Activated CD8-positive, alpha-beta T cell treated with anti-CD3 and anti-CD28 coated beads for 36 hours (primary cell): ENCODE data around the gene DAZAP1. TPM values are rescaled to one million over a fixed set of nuclear protein-coding genes. Genes with fewer than 3 reads are reported as not detected.

Experiments used
- ATAC-seq: fragments of 200-7000 bp; cut with Tn5 transposase; one replicate; pipeline ENCODE4 v1.10.0; 2021; ENCODE audit warnings: mild to moderate bottlenecking, moderate library complexity
- CTCF ChIA-PET: fragments of 350-600 bp; sonication (Branson Sonifier 250); formaldehyde crosslinking; loops from one replicate; lab custom pipeline; 2021; ENCODE audit warnings: antibody characterized with exemption; lab: Charles Lee
- POLR2A ChIA-PET: fragments of 350-600 bp; sonication (Branson Sonifier 250); formaldehyde crosslinking; loops from one replicate; lab custom pipeline; 2021; ENCODE audit warnings: antibody characterized with exemption; lab: Charles Lee
- DNase-seq: peaks from one replicate; pipeline ENCODE4 v3.0.0-alpha.2; 2020
- H3K27ac Mint-ChIP-seq: one replicate; pipeline ENCODE4 v1.8.0; 2021; ENCODE audit warnings: mild to moderate bottlenecking, mixed read lengths
- H3K27me3 Mint-ChIP-seq: one replicate; pipeline ENCODE4 v1.8.0; 2021; ENCODE audit warnings: mixed read lengths
- H3K36me3 Mint-ChIP-seq: one replicate; pipeline ENCODE4 v1.8.0; 2021; ENCODE audit warnings: low read depth, mixed read lengths
- H3K4me1 Mint-ChIP-seq: one replicate; pipeline ENCODE4 v1.8.0; 2021; ENCODE audit warnings: low read depth, mixed read lengths
- H3K4me3 Mint-ChIP-seq: one replicate; pipeline ENCODE4 v1.8.0; 2021; ENCODE audit warnings: mild to moderate bottlenecking, moderate library complexity, mixed read lengths
- H3K9me3 Mint-ChIP-seq: one replicate; pipeline ENCODE4 v1.8.0; 2021; ENCODE audit warnings: mixed read lengths
- CTCF ChIP-seq: fragments of 200-600 bp; IDR thresholded peaks from one replicate; pipeline ENCODE4 v1.8.0; 2022; ENCODE audit warnings: antibody characterized with exemption, mild to moderate bottlenecking
- intact Hi-C: fragments of 100-400 bp; cut with micrococcal nuclease; formaldehyde crosslinking; loops from one replicate; pipeline ENCODE4 v1.10.0; 2022
- total RNA-seq, 2 experiments: library from RNA; stranded (reverse); gene quantifications; one replicate each; pipeline ENCODE4 v1.2.3, GENCODE V29; 2021

Gene DAZAP1
- total RNA-seq, 2 experiments from 2014 or later, result 263 to 283 TPM

GRCh38 chr19:1411255-1412191, 4.1 kb downstream of the DAZAP1 start:
- ATAC-seq, result no peak
- CTCF ChIA-PET, result no interaction called here
- H3K4me1 Mint-ChIP-seq, result peaks cover 72% of the 10 kb centered on the region

GRCh38 chr19:1412323-1412923, 5.0 kb downstream of the DAZAP1 start:
- no peak for DNase-seq
- ChIA-PET POLR2A (interaction anchor here (1.2 to 2.2 kb wide), 7 partner anchors 9 to 54 kb away, joined by 3 to 8 read pairs (median 6); no protein-coding TSS in a partner anchor), CTCF (interaction anchor here (0.7 kb wide), 1 partner anchor 133 kb away, joined by 3 read pairs; no protein-coding TSS in a partner anchor)
- no peak for ATAC-seq
- H3K27ac Mint-ChIP-seq, result peak overlapping the region; percentile 88
- TF ChIP-seq CTCF, result no peak
- H3K9me3 Mint-ChIP-seq, result no peaks in the 10 kb centered on the region
- intact Hi-C loops, result no loop called here
- no peaks in the 10 kb centered on the region for H3K27me3 Mint-ChIP-seq
- peaks cover 79% of the 10 kb centered on the region for H3K4me1 Mint-ChIP-seq
- peaks cover 37% of the 10 kb centered on the region for H3K36me3 Mint-ChIP-seq
- H3K4me3 Mint-ChIP-seq, result no peak overlapping the region

More at GRCh38 chr19:1411255-1412191, 4.1 kb downstream of the DAZAP1 start:
- Mint-ChIP-seq H3K4me3 (peak overlapping the region; percentile 95), H3K27me3 (no peaks in the 10 kb centered on the region), H3K27ac (peak overlapping the region; percentile 94), H3K36me3 (peaks cover 34% of the 10 kb centered on the region), H3K9me3 (no peaks in the 10 kb centered on the region)
- POLR2A ChIA-PET, result interaction anchor here (1.7 to 2.2 kb wide), 3 partner anchors 10 to 26 kb away, joined by 6 to 10 read pairs (median 8); partner anchors contain the start of gene RPS15
- intact Hi-C loops, result no loop called here
- peak; percentile 56 for DNase-seq
- no peak for TF ChIP-seq CTCF

- no peak for DNase-seq
- POLR2A ChIA-PET, result interaction anchor here (0.9 to 2.2 kb wide), 11 partner anchors 8 to 53 kb away, joined by 3 to 8 read pairs (median 4); no protein-coding TSS in a partner anchor
- ATAC-seq, result no peak
- no peak overlapping the region for H3K4me3 Mint-ChIP-seq
- H3K36me3 Mint-ChIP-seq, result peaks cover 42% of the 10 kb centered on the region
- no peaks in the 10 kb centered on the region for H3K9me3 Mint-ChIP-seq
- TF ChIP-seq CTCF, result no peak
- CTCF ChIA-PET, result interaction anchor here (0.7 to 1.2 kb wide), 3 partner anchors 24 to 425 kb away, joined by 3 read pairs; no protein-coding TSS in a partner anchor
- intact Hi-C loops, result no loop called here
- H3K27me3 Mint-ChIP-seq, result no peaks in the 10 kb centered on the region
- H3K27ac Mint-ChIP-seq, result peak overlapping the region; percentile 55
- peaks cover 81% of the 10 kb centered on the region for H3K4me1 Mint-ChIP-seq
Measured at GRCh38 chr19:1412995-1413800, 5.8 kb downstream of the DAZAP1 start.

GRCh38 chr19:1416014-1416841, 8.8 kb downstream of the DAZAP1 start:
- intact Hi-C loops, result no loop called here
- no peak for DNase-seq
- ChIA-PET CTCF (interaction anchor here (0.6 to 1.4 kb wide), 2 partner anchors 143 to 172 kb away, joined by 3 to 4 read pairs; no protein-coding TSS in a partner anchor), POLR2A (interaction anchor here (0.7 to 1.5 kb wide), 8 partner anchors 13 to 609 kb away, joined by 3 to 6 read pairs (median 3); partner anchors contain the start of gene RPS15)
- no peak for ATAC-seq
- peaks cover 58% of the 10 kb centered on the region for H3K4me1 Mint-ChIP-seq
- H3K9me3 Mint-ChIP-seq, result no peaks in the 10 kb centered on the region
- no peak for TF ChIP-seq CTCF
- H3K27me3 Mint-ChIP-seq, result no peaks in the 10 kb centered on the region
- peaks cover 40% of the 10 kb centered on the region for H3K36me3 Mint-ChIP-seq
- no peak overlapping the region for H3K4me3 Mint-ChIP-seq
- H3K27ac Mint-ChIP-seq, result peak overlapping the region; percentile 72
